HG02759 (cell line): ENCODE measurements around the gene SLC40A1.

Source experiments
- ATAC-seq: cut with Tn5 transposase; IDR thresholded peaks from one replicate; pipeline ENCODE4 v1.9.1; 2021; ENCODE audit warnings: mild to moderate bottlenecking, moderate library complexity; ENCODE audit not compliant: unreplicated experiment

The SLC40A1 gene

GRCh38 chr2:189542145-189542882 lies 38.3 kb downstream of the SLC40A1 start:
- no peak for ATAC-seq

GRCh38 chr2:189541591-189541990 lies 39.0 kb downstream of the SLC40A1 start:
- no peak for ATAC-seq

- no peak for ATAC-seq
Observed at GRCh38 chr2:189540551-189540950, 40.0 kb downstream of the SLC40A1 start.

- no peak for ATAC-seq
Observed at GRCh38 chr2:189538402-189538801, 42.2 kb downstream of the SLC40A1 start.

- no peak for ATAC-seq
Observed at GRCh38 chr2:189536830-189537229, 43.8 kb downstream of the SLC40A1 start.

- no peak for ATAC-seq
Observed at GRCh38 chr2:189534854-189535832, 45.4 kb downstream of the SLC40A1 start.

GRCh38 chr2:189533288-189534035 lies 47.1 kb downstream of the SLC40A1 start:
- ATAC-seq: no peak

- ATAC-seq: no peak
Observed at GRCh38 chr2:189530965-189531637, 49.5 kb downstream of the SLC40A1 start.

- ATAC-seq: no peak
Observed at GRCh38 chr2:189528617-189529016, 52.0 kb downstream of the SLC40A1 start.

GRCh38 chr2:189527812-189528592 lies 52.6 kb downstream of the SLC40A1 start:
- ATAC-seq: no peak

GRCh38 chr2:189527041-189527750 lies 53.4 kb downstream of the SLC40A1 start:
- no peak for ATAC-seq

GRCh38 chr2:189526241-189526640 lies 54.3 kb downstream of the SLC40A1 start:
- no peak for ATAC-seq

GRCh38 chr2:189524746-189525145 lies 55.8 kb downstream of the SLC40A1 start:
- ATAC-seq: no peak

GRCh38 chr2:189522435-189523151 lies 58.0 kb downstream of the SLC40A1 start:
- no peak for ATAC-seq

GRCh38 chr2:189521699-189522434 lies 58.7 kb downstream of the SLC40A1 start:
- no peak for ATAC-seq

- ATAC-seq: no peak
Observed at GRCh38 chr2:189519631-189520387, 60.8 kb downstream of the SLC40A1 start.
